Measurements from ENCODE around the gene NPR3. TPM values are rescaled to one million over a fixed set of nuclear protein-coding genes. Genes with fewer than 3 reads are reported as not detected.

NPR3 gene
- total and polyA plus RNA-seq, 2 of the 8 experiments (the other 6 are each of a cell fraction or from before 2014, with no cell fraction given), result not detected

- TF ChIP-seq EZH2 (IDR thresholded peaks at IDR 0.05; ENCODE audit: low read depth, low read length, severe bottlenecking), result no peak
- TF ChIP-seq KDM1A (IDR thresholded peaks at IDR 0.05; ENCODE audit: borderline replicate concordance, low read length), result no peak
- no peak for TF ChIP-seq JUN (IDR thresholded peaks at IDR 0.05; ENCODE audit: low read depth, low read length)
These were observed 42.6 kb upstream of the NPR3 start (continued) for GRCh38 chr5:32668552-32668951.

Data from H1 (cell line).